Neuronal stem cell (in vitro differentiated cells): ENCODE data around the gene FRMD4B.

ENCODE experiments used
- DNase-seq: peaks from one replicate; pipeline ENCODE4 v3.0.0-alpha.2; 2013; ENCODE audit warnings: low spot score
- H2AFZ ChIP-seq: one replicate; pipeline ENCODE4 v1.6.1; 2013; ENCODE audit warnings: mild to moderate bottlenecking, low read length, inconsistent platforms
- H2AK5ac ChIP-seq: 2 replicates; pipeline ENCODE4 v1.6.1; 2013; ENCODE audit warnings: low read depth, mild to moderate bottlenecking, inconsistent platforms, low read length, moderate library complexity, mixed read lengths
- H2BK120ac ChIP-seq: 2 replicates; pipeline ENCODE4 v1.6.1; 2013; ENCODE audit warnings: low read depth, mild to moderate bottlenecking, inconsistent platforms, low read length, moderate library complexity, mixed read lengths
- H2BK12ac ChIP-seq: one replicate; pipeline ENCODE4 v1.6.1; 2013; ENCODE audit warnings: low read length, inconsistent platforms
- H2BK15ac ChIP-seq: 2 replicates; pipeline ENCODE4 v1.6.1; 2013; ENCODE audit warnings: mild to moderate bottlenecking, low read length, inconsistent platforms, mixed read lengths
- H2BK5ac ChIP-seq: one replicate; pipeline ENCODE4 v1.6.1; 2013; ENCODE audit warnings: inconsistent platforms, mild to moderate bottlenecking, low read length, moderate library complexity
- H3K14ac ChIP-seq: one replicate; pipeline ENCODE4 v1.6.1; 2013; ENCODE audit warnings: low read length, inconsistent platforms
- H3K18ac ChIP-seq: 2 replicates; pipeline ENCODE4 v1.6.1; 2013; ENCODE audit warnings: low read length, inconsistent platforms
- H3K23ac ChIP-seq: 2 replicates; pipeline ENCODE4 v1.6.1; 2013; ENCODE audit warnings: low read depth, mild to moderate bottlenecking, mixed read lengths, low read length, inconsistent platforms; ENCODE audit not compliant: poor library complexity
- H3K27ac ChIP-seq: replicated peaks from 3 replicates; pipeline ENCODE4 v1.5.1; 2013; ENCODE audit warnings: low read length, inconsistent platforms
- H3K27me3 ChIP-seq, 3 experiments: 2 replicates each; pipeline ENCODE4 v1.6.1; 2013; ENCODE audit warnings: low read length in 3 of 3, mild to moderate bottlenecking in 2 of 3, inconsistent platforms in 1 of 3, low read depth in 1 of 3, mixed read lengths in 1 of 3, moderate library complexity in 1 of 3; ENCODE audit not compliant: control insufficient read depth in 3 of 3, insufficient read depth in 3 of 3
- H3K36me3 ChIP-seq, 2 donors: replicated peaks in 1 of 2; 2 replicates each; pipeline ENCODE4 v1.6.1; 2013; ENCODE audit warnings: low read length in 2 of 2; ENCODE audit not compliant: control insufficient read depth in 2 of 2, insufficient read depth in 2 of 2
- H3K4ac ChIP-seq: 2 replicates; pipeline ENCODE4 v1.6.1; 2013; ENCODE audit warnings: inconsistent platforms, mild to moderate bottlenecking, low read length, moderate library complexity
- H3K4me1 ChIP-seq, 2 donors: 1 replicate in 1 of 2; 2 replicates in 1 of 2; pipeline ENCODE4 v1.6.1; 2013; ENCODE audit warnings: low read length in 2 of 2, low read depth in 1 of 2; ENCODE audit not compliant: control insufficient read depth in 2 of 2, insufficient read depth in 1 of 2
- H3K4me2 ChIP-seq: one replicate; pipeline ENCODE4 v1.6.1; 2013; ENCODE audit warnings: mild to moderate bottlenecking, low read length, inconsistent platforms; ENCODE audit not compliant: insufficient read depth, poor library complexity, severe bottlenecking
- H3K4me3 ChIP-seq, 2 donors: 2 replicates each; pipeline ENCODE4 v1.5.1; 2013; ENCODE audit warnings: low read length in 2 of 2, mild to moderate bottlenecking in 2 of 2, inconsistent platforms in 1 of 2, moderate library complexity in 1 of 2
- H3K79me1 ChIP-seq: one replicate; pipeline ENCODE4 v1.6.1; 2013; ENCODE audit warnings: low read depth, mild to moderate bottlenecking, inconsistent platforms, low read length, moderate library complexity
- H3K9ac ChIP-seq: one replicate; pipeline ENCODE4 v1.6.1; 2013; ENCODE audit warnings: mild to moderate bottlenecking, low read depth, low read length, inconsistent platforms; ENCODE audit not compliant: poor library complexity
- H3K9me3 ChIP-seq, 2 donors: replicated peaks in 1 of 2; 2 replicates each; pipeline versions ENCODE3 to v1.6.1; 2013; ENCODE audit warnings: low read length in 2 of 2, mild to moderate bottlenecking in 2 of 2, inconsistent platforms in 1 of 2, low read depth in 1 of 2, mixed read lengths in 1 of 2, moderate library complexity in 1 of 2; ENCODE audit not compliant: control insufficient read depth in 2 of 2, insufficient read depth in 1 of 2
- H4K8ac ChIP-seq: one replicate; pipeline ENCODE4 v1.6.1; 2013; ENCODE audit warnings: low read depth, mild to moderate bottlenecking, inconsistent platforms, low read length, moderate library complexity
- H4K91ac ChIP-seq: one replicate; pipeline ENCODE4 v1.6.1; 2013; ENCODE audit warnings: low read length, low read depth, mild to moderate bottlenecking, inconsistent platforms; ENCODE audit not compliant: poor library complexity
- WGBS, 2 donors: extraction: QIAGEN DNeasy Blood & Tissue Kit; methylation state at CpG; one replicate each; pipeline ENCODE4 v1.1.7; 2013; ENCODE audit warnings: missing lambda C conversion rate in 2 of 2, mixed read lengths in 1 of 2; ENCODE audit not compliant: insufficient read length in 2 of 2, insufficient replicate concordance in 1 of 2; ENCODE audit errors: extremely low coverage in 2 of 2; 5-methylcytosine and 5-hydroxymethylcytosine counted together

Gene FRMD4B

DNA sequence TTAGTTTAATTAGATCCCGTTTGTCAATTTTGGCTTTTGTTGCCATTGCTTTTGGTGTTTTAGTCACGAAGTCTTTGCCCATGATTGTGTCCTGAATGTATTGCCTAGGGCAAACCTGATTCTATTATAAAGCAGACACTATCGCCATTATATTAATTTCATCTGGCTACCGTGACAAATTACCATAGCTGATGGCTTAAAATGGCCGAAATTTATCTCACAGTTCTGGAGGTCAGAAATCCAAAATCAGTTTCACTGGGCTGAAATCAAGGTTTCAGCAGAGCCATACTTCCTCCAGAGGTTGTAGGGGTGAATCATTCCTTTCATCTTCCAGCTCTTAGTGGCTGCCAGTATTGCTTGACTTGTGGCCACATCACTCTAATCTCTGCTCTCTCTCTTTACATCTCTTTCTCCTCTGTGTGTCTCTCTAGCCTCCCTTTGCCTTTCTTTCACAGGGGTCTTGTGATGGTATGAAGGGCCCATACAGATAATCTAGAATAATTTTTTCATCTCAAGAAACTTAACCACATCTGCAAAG is 31.7 kb upstream of the FRMD4B start:
- no peak overlapping the region for H3K4me3 ChIP-seq
- H2BK15ac ChIP-seq, result no peak overlapping the region
- no peak for DNase-seq
- no peak overlapping the region for H3K27ac ChIP-seq
- no peak overlapping the region for H2BK12ac ChIP-seq
- no peak overlapping the region for H3K14ac ChIP-seq
- H3K23ac ChIP-seq, result no peak overlapping the region
- peaks cover 0 to 1% of the 10 kb centered on the region in 2 donors for H3K9me3 ChIP-seq
- H2BK5ac ChIP-seq, result no peak overlapping the region
- H3K36me3 ChIP-seq, result no peaks in the 10 kb centered on the region
- H4K8ac ChIP-seq, result no peak overlapping the region
- H3K27me3 ChIP-seq, result no peaks in the 10 kb centered on the region
- no CpG with 5 or more reads among the region's 5 CpGs for WGBS, 2 donors
- H3K9ac ChIP-seq, result no peak overlapping the region
- no peak overlapping the region for H3K4me2 ChIP-seq
- no peak overlapping the region for H3K18ac ChIP-seq
- H3K4me1 ChIP-seq, result peaks cover 0 to 3% of the 10 kb centered on the region in 2 donors
- H3K4ac ChIP-seq, result no peak overlapping the region
- H2AK5ac ChIP-seq, result no peak overlapping the region
- no peak overlapping the region for H4K91ac ChIP-seq
- H3K79me1 ChIP-seq, result no peaks in the 10 kb centered on the region
- H2AFZ ChIP-seq, result no peak overlapping the region
- no peak overlapping the region for H2BK120ac ChIP-seq

DNA sequence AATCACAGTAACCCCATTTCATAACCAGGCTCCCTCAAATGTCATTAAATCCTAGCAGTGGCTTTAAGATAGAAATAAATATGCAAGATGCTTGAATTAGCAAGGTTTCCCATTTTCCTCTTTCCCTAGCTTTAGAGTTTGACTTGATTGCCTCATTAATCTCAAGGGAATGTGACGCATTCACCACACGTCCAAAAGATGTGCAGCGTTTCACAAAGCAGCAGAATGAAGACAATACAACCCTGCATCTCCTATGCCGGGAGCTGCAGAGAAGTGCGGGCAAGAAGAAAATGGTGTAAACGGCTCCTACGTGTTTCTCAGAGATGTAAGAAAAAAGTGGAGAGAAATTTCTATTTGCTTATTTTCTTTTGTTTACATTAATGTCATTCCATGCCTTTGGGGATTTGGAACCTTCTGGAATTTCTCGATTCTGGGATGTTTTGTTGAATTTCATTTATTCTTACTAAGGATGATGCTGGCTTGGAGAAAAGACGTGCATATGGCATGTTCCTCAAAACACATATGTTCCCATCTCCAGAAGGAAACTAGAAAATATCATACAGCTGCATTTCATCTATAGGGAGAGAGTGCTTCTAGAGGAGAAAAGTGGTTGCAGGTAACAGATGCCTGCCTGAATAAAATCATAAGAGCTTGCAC is 27.8 kb upstream of the FRMD4B start:
- Histone ChIP-seq H3K4me2 (no peak overlapping the region), H4K8ac (no peak overlapping the region), H2AK5ac (no peak overlapping the region), H3K4me3 (no peak overlapping the region), H3K18ac (no peak overlapping the region), H3K36me3 (no peaks in the 10 kb centered on the region), H2BK12ac (no peak overlapping the region), H3K23ac (no peak overlapping the region), H3K79me1 (no peaks in the 10 kb centered on the region), H2BK120ac (no peak overlapping the region), H3K9ac (no peak overlapping the region), H3K14ac (no peak overlapping the region), H3K9me3 (peaks cover 0 to 1% of the 10 kb centered on the region in 2 donors), H2BK5ac (no peak overlapping the region), H4K91ac (no peak overlapping the region), H3K4me1 (no peaks in the 10 kb centered on the region), H2BK15ac (no peak overlapping the region), H3K27ac (no peak overlapping the region), H3K4ac (no peak overlapping the region), H2AFZ (no peak overlapping the region), H3K27me3 (no peaks in the 10 kb centered on the region)
- WGBS, 2 donors, result no CpG with 5 or more reads among the region's 9 CpGs
- DNase-seq, result no peak

DNA sequence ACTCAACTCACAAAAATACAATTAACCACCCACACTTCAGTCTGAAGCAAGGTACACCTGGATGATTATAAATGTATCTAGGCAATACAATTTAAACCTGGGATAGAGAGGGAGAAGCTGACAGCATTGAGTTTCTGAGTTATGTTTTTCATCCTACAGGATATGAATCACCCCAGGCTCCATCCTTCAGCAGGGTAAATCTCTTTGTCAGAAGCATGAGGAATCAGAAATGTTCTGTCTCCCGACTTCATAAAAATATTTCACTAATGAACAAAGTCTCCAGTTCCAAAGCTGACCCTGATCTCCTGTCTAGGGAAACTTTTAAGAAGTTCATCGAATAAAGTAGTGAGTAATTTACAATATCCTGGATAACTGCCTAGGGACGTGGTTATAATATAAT is 25.5 kb upstream of the FRMD4B start:
- H2BK5ac ChIP-seq, result no peak overlapping the region
- no peaks in the 10 kb centered on the region for H3K36me3 ChIP-seq
- no peaks in the 10 kb centered on the region for H3K79me1 ChIP-seq
- no peak overlapping the region for H2AK5ac ChIP-seq
- no peak overlapping the region for H3K4ac ChIP-seq
- H2BK120ac ChIP-seq, result no peak overlapping the region
- no peaks in the 10 kb centered on the region for H3K9me3 ChIP-seq
- H3K4me3 ChIP-seq, result no peak overlapping the region
- no peak overlapping the region for H3K4me2 ChIP-seq
- no peak overlapping the region for H2AFZ ChIP-seq
- no peaks in the 10 kb centered on the region for H3K4me1 ChIP-seq
- no CpG with 5 or more reads among the region's 3 CpGs for WGBS, 2 donors
- no peak overlapping the region for H3K14ac ChIP-seq
- no peak overlapping the region for H3K27ac ChIP-seq
- no peaks in the 10 kb centered on the region for H3K27me3 ChIP-seq
- H2BK15ac ChIP-seq, result no peak overlapping the region
- H4K8ac ChIP-seq, result no peak overlapping the region
- H3K9ac ChIP-seq, result no peak overlapping the region
- no peak overlapping the region for H3K18ac ChIP-seq
- H2BK12ac ChIP-seq, result no peak overlapping the region
- no peak overlapping the region for H4K91ac ChIP-seq
- no peak for DNase-seq
- H3K23ac ChIP-seq, result no peak overlapping the region

DNA sequence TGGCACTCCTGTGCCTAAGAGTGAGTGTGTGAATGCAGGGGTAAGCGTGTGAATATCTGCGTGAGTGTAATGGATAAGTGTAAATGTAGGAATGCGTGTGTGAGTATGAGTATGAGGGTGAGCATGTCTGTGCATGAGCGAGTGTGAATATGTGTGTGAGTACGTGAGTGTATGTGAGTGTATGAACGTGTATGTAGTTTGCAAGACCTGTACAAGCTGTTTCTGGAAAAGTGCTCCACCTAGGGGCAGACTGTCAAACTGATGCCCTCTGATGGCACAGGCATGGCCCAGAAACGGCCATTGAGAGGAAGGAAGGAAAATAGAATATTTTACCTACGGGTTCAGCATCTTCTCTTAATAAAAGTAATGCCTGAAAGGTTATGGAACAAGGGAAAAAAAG is 24.4 kb upstream of the FRMD4B start:
- Histone ChIP-seq H3K18ac (no peak overlapping the region), H3K27me3 (no peaks in the 10 kb centered on the region), H2BK120ac (no peak overlapping the region), H3K27ac (no peak overlapping the region), H2BK15ac (no peak overlapping the region), H2AK5ac (no peak overlapping the region), H3K79me1 (no peaks in the 10 kb centered on the region), H3K14ac (no peak overlapping the region), H3K23ac (no peak overlapping the region), H2AFZ (no peak overlapping the region), H2BK5ac (no peak overlapping the region), H3K4me2 (no peak overlapping the region), H3K9me3 (peaks cover 0 to under 1% of the 10 kb centered on the region in 2 donors), H3K4ac (no peak overlapping the region), H3K9ac (no peak overlapping the region), H4K91ac (no peak overlapping the region), H3K4me3 (no peak overlapping the region), H3K36me3 (no peaks in the 10 kb centered on the region), H3K4me1 (no peaks in the 10 kb centered on the region), H2BK12ac (no peak overlapping the region), H4K8ac (no peak overlapping the region)
- WGBS, 2 donors, result 100% methylated on average over 3 to 4 of the region's 8 CpGs
- DNase-seq, result no peak
